EH (cell line): Measurements from ENCODE around the gene HNF4A.
A peak's percentile ranks its signal among the peaks of the same experiment; 100 is the strongest.

Experiments
- DNase-seq: peaks from one replicate; pipeline ENCODE4 v3.0.0-alpha.2; 2015; ENCODE audit warnings: low read depth

Gene HNF4A

GRCh38 chr20:44406572-44407137 lies 51.2 kb downstream of the HNF4A start:
- no peak for DNase-seq

- DNase-seq = peak; percentile 75
Measured at GRCh38 chr20:44407402-44408184, 52.1 kb downstream of the HNF4A start.

- DNase-seq = peak; percentile 80
Measured at GRCh38 chr20:44409132-44409600, 53.7 kb downstream of the HNF4A start.

- no peak for DNase-seq
Measured at GRCh38 chr20:44410583-44411019, 55.1 kb downstream of the HNF4A start.

GRCh38 chr20:44411020-44411756 lies 55.7 kb downstream of the HNF4A start:
- no peak for DNase-seq

- no peak for DNase-seq
Measured at GRCh38 chr20:44411757-44412401, 56.4 kb downstream of the HNF4A start.

GRCh38 chr20:44412402-44413144 lies 57.1 kb downstream of the HNF4A start:
- no peak for DNase-seq

GRCh38 chr20:44413575-44414345 lies 58.3 kb downstream of the HNF4A start:
- no peak for DNase-seq

- no peak for DNase-seq
Measured at GRCh38 chr20:44414346-44414714, 58.8 kb downstream of the HNF4A start.

GRCh38 chr20:44414808-44415207 lies 59.3 kb downstream of the HNF4A start:
- no peak for DNase-seq

- DNase-seq = no peak
Measured at GRCh38 chr20:44415833-44416715, 60.6 kb downstream of the HNF4A start.

GRCh38 chr20:44418069-44418905 lies 62.8 kb downstream of the HNF4A start:
- no peak for DNase-seq

- DNase-seq = no peak
Measured at GRCh38 chr20:44419131-44419844, 63.8 kb downstream of the HNF4A start.

GRCh38 chr20:44420497-44420896 lies 65.0 kb downstream of the HNF4A start:
- DNase-seq = no peak

GRCh38 chr20:44422083-44422482 lies 66.6 kb downstream of the HNF4A start:
- peak; percentile 21 for DNase-seq

- DNase-seq = no peak
Measured at GRCh38 chr20:44423480-44423879, 68.0 kb downstream of the HNF4A start.

- DNase-seq = no peak
Measured at GRCh38 chr20:44424039-44424495, 68.6 kb downstream of the HNF4A start.

GRCh38 chr20:44425923-44426322 lies 70.4 kb downstream of the HNF4A start:
- no peak for DNase-seq
